Activated CD4-positive, alpha-beta T cell treated with anti-CD3 and anti-CD28 coated beads for 48 hours (primary cell): ENCODE data around the gene AXL.
"Not testable (repeated sequence)": the region's sequence is repeated elsewhere in the genome, so short reads cannot be mapped to it uniquely, and the experiment has no call there.

Source experiments
- DNase-seq: peaks from one replicate; pipeline ENCODE4 v3.0.0-alpha.2; 2020

Gene AXL

DNA sequence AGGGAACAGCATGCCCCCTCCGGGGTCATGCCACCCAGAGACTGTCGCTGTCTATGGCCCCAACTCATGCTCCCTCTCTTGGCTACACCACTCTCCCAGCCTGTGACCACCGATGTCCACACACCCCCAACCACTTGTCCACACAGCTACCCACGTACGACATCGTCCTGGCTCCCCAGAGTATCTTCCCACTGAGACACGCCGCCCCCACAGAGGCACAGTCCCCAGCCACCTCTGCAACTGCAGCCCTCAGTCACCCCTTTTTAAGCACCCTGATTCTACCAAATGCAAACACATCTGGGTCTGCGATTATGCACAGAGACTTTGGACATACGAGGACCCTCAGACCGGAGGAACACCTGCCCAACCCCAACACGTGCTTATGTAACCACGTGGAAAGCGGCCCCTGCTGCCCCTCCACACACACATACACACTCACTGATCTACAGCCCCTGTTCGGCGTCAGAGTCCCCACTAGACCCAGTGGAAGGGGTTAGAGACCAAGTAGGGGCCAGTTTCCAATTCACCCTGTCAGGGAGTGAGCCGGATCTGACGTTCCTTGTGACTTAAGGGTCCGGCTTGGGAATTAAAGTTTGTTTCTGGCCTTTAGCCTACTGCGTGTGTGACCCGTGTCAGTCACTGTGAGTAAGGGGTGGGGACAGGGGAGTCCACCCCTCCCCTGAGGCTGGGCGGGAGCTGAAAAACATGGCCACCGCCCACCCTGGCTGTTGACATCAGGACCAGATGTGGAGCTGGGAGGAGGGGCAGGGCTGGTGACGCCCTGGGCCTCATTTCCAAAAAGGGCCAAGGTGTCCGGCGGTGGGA is 11.9 kb upstream of the AXL start:
- DNase-seq = no peak

DNA sequence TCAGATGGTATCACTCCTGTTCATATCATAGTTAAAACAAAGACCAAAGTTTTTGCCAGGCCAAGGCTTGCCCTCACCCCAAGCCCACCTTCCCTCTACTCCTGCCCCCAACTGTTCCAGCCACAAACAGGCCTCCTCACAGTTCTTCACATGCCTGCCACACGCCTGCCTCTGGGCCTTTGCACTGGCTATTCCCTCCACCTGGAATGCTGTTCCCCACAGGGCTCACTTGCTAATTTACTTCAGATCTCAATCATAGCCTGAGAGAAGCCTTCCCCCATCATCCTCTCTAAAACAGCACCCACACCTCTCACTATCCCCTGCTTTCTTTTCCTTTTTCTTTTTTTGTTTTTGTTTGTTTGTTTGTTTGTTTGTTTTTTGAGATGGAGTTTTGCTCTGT is 4.9 kb upstream of the AXL start:
- DNase-seq = no peak

DNA sequence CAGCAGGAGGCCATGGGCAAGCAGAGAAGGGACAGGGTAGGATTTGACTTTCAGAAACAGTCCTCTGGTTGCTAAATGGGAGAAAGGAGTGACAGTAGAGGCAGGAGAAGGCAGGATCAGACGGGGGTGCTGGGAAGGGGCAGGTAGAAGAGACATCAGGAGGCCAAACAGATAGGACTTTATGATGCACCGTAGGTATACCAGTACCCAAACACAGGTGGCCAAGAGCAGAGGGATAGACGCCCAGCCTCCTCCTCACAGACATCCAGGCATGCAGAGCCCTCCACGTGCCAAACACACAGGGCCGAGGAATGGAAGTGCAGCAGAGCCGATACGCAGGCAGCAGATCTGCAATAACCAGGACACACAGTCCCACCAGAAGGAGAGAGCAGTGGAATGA is 1.3 kb upstream of the AXL start:
- DNase-seq = no peak

DNA sequence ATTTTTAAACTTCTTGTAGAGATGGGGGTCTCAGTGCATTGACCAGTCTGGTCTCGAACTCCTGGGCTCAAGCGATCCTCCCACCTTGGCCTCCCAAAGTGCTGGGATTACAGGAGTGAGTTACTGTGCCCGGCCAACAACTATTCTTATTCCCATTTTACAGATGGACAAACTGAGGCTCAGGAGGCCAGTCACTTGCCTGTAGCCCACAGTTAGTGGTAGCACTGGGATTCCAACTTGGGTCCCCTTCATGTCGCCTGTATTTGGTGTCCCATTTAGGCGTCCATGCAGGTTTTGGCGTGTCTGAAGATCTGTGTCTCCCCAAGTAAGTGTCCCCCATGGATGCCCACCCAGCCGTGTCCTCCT is 791 bp upstream of the AXL start:
- no peak for DNase-seq

DNA sequence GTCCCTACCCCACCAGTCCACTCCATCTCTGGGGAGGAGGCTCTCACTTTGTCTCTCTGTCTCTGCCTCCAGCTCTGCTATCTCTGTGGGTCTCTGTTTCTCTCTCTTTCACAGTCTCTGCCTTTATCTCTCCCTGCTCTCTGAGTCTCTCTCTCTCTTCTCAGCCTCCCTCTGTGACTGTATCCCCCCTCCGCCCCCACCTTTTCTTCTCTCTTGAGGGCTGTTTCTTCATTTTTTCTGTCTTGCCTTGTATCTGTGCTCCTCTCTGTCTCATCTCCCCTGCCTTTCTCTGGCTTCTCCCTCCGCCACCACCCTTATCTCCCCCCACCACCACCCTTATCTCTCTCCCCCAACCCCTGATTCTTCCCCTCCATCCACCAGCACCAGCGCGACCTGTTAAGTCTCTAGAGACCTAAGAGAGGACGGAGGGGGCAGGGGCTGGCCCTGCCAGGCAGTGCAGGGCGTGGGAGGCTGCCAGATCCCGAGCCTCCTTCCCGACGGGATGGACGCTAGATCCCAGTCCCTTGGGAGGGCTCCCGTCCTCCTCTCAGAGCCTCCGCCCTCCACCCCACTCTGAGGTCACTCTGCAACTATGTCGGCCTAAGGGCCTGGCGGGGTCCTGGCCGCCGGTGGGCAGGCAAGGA is 1.0 kb downstream of the AXL start:
- DNase-seq = no peak

DNA sequence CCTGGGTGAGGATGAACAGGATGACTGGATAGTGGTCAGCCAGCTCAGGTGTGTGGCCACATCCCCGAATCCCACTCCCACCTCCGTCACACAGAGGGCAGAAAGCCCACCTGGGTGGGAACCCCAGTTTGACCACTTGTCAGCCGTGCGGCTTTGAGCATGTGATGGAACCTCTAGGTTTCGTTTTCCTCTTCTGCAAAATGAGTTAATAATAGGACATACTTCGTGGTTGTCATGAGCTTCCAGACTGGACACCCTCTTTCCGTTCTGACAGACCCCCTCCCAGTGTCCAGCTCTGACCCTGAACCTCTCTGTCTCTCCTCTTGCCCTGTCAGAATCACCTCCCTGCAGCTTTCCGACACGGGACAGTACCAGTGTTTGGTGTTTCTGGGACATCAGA is 1.8 kb downstream of the AXL start:
- DNase-seq = no peak

DNA sequence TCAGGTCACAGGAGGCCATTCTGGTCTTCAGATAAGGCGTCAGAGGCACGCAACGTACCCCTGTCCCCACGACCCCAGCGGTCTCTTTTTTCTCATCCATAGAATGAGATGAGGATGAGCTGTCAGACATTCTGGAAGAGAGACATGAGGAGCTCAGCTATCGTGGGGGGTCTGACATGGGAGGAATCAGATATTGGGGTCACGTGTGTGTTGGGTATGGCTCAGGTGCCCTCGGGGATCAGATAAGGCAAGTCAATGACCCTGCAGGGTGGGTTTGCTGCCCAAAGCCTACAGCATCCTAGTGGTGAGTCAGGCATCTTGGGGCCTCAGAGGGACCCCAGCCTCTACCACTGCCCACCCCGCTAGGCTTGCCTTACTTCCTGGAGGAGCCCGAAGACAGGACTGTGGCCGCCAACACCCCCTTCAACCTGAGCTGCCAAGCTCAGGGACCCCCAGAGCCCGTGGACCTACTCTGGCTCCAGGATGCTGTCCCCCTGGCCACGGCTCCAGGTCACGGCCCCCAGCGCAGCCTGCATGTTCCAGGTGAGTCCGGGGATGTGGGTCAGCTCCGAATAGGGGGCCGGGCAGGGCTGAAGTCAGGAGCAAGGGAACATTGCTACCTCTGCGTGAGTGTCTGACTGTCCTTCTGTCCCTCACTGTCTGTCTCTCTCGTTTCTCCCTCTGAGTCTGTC is 2.6 kb downstream of the AXL start:
- no peak for DNase-seq

DNA sequence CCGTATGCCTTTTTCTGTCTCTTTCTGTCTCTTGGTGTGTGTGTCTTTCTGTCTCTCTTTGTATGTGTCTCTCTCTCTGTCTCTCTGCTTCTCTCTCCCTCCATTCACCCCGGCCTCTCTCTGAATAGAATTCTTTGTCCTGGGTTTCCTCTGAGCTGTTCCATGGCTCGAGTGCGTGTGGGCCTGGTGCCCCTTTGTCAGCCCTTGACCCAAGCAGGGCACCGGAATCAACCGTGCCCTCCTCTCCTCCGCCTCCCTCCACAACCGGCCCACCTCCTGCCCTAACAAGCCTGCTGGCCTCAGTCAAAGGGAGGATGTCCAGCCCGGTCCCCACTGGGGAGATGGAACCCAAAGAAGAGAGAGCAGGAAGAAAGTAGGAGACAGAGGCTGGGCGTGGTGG is 3.2 kb downstream of the AXL start:
- no peak for DNase-seq

DNA sequence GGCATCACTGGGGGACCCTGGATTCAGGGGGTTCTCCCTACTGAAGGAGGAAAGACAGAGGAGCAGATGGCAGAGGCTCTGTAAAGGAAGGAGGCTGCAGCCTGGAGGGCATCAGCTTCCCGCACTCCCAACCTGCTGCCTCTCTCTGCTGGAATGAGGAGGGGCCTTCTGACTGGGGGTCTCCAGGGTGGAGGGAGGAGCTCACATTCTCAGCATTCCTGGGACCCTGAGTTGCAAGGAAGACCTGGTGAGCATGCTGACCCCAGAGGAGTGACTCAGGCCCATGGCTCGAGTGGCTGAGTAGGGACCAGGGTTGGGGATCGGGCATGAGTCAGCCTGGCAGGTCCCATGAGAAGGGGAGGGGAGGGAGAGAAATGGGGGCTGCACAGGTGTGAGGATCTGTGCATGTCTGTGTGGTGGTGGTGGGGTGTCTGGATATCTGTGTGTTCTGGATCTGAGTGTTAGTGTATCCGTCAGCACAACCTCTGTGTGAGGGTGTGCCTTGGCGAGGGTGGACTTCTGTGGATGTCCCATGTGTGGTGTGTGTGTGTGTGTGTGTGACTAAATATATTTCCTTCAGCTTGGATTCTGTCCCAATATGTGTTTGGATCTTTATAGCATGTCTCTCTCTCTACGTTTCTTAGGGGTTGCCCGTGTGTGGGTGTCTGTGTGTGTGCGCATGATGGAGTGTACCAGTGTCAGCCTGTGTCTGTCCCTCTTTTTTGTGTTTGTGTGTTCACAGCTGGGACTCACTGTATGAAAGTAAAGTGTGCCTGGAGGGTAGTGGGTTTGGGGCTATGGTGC is 4.6 kb downstream of the AXL start:
- no peak for DNase-seq

DNA sequence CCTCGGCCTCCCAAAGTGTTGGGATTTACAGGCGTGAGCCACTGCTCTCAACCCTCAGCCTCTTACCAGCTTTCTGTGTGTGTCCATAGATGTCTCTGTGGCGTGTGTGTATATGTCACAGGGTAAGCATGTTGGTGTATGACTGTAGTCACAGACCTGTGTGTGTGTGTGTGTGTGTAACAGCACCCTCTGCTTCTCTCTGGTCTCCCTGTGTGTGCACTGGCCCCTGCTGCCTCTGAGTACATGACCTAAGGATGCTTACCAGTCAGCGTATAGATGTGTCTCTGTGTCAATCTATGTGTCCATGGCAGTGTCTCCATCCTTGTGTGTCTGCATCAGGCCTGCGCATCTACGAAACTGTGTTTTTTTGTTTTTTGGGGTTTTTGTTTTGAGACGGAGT is 5.6 kb downstream of the AXL start:
- DNase-seq = no peak

DNA sequence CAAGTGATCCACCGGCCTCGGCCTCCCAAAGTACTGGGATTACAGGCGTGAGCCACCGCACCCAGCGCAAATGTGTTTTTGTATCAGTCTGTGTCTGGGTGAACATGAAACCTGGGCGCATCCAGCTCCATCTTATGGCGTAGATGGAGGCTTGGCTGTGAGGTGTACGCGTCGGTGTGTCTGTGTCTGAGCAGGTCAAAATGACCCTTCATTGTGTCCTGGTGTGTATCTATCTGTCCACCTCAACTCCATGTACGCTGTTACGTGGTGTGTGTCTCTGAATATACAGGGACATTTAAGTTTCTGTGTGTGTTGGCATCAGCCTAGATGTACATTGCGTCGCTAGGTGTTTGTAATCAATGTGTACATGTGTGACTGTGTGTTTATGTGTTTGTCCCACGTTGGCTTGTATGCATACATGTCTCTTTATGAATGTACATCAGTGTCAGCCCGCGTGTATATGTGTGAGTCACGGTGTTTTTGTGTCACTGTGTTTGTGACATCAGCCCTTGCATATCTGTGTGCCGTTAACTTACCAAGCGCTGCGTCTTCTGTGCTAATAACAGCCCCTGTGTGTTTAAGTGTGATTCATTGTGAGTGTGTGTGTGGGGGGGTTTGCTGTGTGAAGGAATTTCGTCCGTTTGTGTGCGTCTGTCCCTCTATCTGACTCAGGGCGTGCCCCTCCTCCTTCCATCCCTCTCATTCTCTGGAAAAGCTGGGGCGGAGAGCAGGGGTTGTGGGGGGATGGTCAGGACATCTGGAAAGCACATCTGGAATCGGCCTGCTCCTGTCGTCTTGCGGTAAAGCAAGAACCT is 6.4 kb downstream of the AXL start:
- DNase-seq = peak; percentile 72

DNA sequence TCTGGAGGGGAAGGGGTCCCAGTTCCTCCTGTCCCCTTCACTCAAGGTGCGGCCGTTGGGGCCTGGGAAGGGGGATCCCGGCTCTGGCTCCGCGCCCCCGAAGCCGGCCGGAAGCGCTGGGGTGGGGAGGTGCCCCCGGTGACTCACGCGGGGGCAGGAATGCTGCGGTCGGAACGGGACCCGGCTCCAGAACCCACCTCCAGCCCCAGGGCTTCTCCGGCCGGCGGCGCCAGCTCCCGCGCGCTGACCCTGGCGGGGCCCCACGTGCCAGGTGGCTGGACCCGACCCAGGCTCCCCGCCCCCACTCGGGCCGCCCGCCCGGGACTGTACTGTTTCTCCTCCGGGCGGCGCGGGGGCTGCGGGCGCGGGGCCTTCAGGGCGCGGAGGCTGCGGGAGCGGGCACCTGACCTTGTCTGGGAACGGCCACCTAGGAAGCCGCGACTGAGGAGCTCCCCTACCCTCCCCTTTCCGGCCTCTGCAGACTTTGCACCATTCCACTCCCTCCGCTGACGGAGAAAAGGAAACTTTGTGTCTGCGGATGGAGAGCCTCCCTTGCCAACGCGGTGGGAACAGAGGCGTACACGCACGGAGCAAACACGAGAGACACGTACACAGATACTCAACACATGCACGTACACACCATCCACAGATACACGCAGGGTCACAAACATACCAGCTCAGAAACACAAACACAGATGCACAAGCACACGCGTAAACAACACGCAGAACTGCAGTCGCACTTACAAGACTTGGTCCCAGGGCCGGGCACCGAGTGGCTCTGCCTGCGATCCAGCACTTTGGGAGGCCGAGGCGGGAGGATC is 7.2 kb downstream of the AXL start:
- DNase-seq = peak; percentile 55

DNA sequence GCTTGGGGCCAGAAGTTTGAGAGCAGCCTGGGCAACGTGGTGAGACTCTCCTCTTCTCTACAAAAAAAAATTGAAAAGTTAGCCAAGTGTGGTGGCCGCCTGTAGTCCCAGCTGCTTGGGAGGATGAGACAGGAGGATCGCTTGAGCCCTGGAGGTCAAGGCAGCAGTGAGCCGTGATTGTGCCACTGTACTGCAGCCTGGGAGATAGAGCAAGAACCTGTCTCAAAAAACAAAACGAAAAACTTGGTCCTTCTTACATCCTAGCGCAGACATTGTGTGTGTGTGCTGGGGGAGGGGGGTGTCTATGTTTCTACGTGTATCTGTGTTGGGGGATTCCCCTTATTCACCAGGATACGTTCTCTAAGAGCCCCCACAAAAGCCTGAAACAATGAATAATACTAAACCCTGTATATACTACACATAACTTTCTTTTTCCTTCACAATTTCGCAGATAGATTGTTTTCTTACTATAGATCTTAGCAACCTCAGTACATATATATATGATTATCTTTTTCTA is 7.9 kb downstream of the AXL start:
- peak; percentile 26 for DNase-seq

DNA sequence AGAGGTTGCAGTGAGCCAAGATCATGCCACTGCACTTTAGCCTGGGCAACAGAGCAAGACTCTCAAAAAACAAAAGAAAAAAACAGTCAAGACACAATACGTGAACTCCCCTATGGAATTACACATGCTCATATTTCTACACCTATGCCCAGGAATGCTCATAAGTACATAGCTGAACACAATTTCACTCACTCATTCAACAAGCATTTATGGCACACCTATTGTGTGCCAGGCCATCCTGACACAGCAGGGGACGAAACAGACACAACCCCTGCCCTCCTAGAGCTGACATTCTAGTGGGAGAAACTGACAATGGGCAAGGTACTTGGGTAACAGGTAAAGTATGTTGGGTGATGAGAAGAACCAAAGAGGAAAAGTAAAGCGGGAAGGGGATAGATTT is 9.5 kb downstream of the AXL start:
- no peak for DNase-seq

DNA sequence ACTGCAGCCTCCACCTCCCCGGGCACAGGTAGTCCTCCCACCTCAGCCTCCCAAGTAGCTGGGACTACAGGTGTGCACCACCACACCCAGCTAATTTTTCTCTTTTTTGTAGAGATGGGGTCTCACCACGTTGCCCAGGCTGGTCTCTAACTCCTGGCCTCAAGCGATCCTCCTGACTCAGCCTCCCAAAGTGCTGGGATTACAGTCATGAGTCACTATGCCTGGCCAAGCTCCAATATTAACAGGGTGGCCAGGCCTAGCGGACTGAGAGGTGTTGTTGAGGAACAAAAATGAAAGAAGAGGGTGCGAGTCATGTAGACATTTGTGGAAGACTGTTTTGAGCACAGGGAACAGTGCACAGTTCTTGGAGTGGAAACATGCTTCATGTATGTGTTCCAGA is 10.3 kb downstream of the AXL start:
- DNase-seq = not testable (repeated sequence)

DNA sequence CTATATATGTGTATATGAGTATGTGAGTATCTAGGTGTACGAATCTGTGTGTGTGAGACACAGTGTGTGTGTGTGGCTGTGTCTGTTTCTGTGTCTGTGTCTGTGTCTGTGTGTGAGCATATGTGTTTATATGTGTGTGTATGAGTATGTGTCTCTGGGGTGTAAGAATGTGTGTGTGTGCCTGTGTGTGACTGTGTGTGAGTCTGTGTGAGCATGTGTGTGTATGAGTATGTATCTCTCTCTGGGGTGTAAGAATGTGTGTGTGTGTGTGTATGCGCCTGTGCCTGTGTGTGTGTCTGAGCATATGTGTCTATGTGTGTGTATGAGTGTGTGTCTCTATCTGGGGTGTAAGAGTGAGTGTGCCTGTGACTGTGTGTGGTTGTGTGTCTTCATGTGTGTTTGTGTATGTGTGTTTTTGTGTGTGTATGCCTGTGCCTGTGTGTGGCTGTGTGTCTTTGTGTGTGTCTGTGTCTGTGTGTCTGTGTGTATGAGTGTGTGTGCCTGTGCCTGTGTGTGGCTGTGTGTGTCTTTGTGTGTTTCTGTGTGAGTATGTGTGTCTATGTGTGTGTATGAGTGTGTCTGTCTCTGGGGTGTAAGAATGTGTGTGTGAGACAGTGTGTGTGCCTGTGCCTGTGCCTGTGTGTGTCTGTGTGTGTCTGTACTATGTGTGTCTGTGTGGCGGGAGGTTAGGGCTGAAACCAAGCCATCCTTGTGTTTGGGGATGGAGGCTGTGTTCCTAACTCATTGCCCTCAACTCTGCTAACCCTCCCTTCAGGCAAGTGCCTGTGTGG is 11.2 kb downstream of the AXL start:
- DNase-seq = no peak

DNA sequence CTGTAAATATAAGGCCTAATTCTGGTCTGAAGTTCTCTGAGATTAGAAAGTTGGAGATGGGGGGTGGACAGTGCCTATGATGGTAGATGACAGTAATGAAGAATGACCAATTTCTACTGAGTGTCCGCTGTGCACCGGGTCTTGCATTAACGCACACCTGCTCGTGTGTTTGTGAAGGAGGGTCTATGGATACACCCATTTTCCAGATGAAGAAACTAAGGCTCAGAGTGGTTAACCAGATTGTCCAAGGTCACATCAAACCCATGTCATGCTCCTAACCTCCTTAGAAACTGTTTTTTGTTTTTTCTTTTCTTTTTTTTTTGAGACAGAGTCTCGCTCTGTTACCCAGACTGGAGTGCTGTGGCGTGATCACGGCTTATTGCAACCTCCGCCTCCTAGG is 13.7 kb downstream of the AXL start:
- no peak for DNase-seq

DNA sequence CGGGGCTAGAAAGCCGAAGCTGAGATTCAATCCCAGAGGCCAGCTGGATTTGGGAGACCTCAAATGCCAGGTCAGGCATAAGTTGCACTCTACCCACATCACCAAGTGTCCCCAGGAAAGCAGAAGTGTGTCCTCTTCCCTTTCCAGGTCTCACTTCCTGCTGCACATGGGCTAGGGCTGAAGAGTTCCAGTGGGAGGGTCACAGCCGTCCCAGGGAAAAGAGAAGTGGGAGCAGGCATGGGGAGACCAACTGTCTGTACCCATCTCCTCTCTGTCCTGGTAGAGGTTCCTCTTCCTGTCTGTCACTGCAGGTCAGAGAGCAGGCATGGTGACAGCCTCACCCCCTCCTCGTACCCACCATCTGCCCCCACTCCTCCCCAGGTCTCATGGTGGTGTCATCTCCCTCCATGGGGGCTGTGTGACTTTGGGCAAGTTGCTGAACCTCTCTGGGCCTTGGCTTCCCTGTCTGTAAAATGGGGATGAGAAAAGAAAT is 14.8 kb downstream of the AXL start:
- DNase-seq = no peak

DNA sequence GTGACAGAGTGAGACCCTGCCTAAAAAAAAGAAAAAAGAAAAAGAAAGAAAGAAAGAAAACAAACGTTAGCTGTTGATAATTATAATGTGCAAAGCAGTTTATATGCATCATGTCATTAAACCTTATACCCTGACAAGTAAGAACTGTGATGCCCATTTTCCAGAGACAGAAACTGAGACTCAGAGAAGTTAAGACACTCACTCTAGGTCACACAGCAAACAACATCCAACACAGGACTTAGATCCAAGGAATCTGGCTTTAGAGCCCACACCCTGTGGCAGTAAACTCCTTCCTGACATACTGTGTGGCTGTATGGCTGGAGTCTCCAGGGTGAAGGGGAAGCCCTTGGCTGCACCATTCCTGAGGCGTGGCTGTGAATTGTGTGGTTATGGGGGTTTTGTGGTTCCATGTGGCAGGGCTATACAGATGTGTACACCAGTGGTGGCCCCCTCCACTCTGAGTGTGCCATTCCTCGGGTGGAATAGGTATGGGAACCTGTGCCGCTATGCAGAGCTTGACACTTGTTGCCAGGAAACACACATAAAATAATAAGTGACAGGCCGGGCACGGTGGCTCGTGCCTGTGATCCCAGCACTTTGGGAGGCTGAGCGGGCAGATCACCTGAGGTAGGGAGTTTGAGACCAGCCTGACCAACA is 15.6 kb downstream of the AXL start:
- no peak for DNase-seq

DNA sequence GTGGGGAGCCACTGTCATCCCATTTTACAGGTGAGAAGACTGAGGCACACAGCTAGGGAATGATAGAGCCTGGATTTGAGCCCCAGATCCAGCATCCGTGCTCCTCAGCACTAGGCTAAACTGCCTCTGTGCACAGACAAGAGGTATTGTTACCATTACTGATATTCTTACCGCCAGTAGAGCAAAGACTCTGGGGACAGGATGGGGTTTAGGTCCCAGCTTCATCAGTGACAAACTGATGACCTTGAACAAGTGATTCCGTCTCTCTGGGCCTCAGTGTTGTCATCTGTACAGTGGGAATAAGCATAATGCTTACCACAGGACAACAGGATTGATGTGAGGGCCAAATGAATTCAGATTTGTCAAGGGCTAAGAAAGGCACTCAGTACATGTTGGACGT is 16.5 kb downstream of the AXL start:
- no peak for DNase-seq
